Epithelial cell of proximal tubule (primary cell): ENCODE data around the gene CIAO2B. TPM values are rescaled to one million over a fixed set of nuclear protein-coding genes. Genes with fewer than 3 reads are reported as not detected.

ENCODE experiments used
- DNase-seq: peaks from one replicate; pipeline ENCODE4 v3.0.0-alpha.2; 2011; ENCODE audit warnings: low read depth
- H3K4me3 ChIP-seq: 2 replicates; pipeline ENCODE4 v1.5.1; 2011; ENCODE audit warnings: low read depth, mild to moderate bottlenecking, low read length
- CTCF ChIP-seq: conservative IDR thresholded peaks from 2 replicates; pipeline ENCODE4 v1.5.1; 2012; ENCODE audit warnings: low read depth, mild to moderate bottlenecking, low read length
- total RNA-seq: library from RNA; depleted of rRNA; stranded (reverse); fragments of >200 nt; gene quantifications from 2 replicates; pipeline ENCODE4 v1.2.3, GENCODE V29; 2015

Gene CIAO2B
- total RNA-seq, 1 donor from 2014 or later, result 123 TPM

- TF ChIP-seq CTCF, result no peak
- no peak for DNase-seq
- H3K4me3 ChIP-seq, result no peak overlapping the region
Measured at GRCh38 chr16:66888647-66889615, 45.3 kb downstream of the CIAO2B start.

GRCh38 chr16:66886914-66887313, 47.3 kb downstream of the CIAO2B start:
- no peak for DNase-seq
- TF ChIP-seq CTCF, result no peak
- H3K4me3 ChIP-seq, result no peak overlapping the region

- TF ChIP-seq CTCF, result no peak
- no peak overlapping the region for H3K4me3 ChIP-seq
Measured at GRCh38 chr16:66886321-66886720, 47.9 kb downstream of the CIAO2B start.

GRCh38 chr16:66885491-66885890, 48.7 kb downstream of the CIAO2B start:
- no peak for DNase-seq
- H3K4me3 ChIP-seq, result no peak overlapping the region
- no peak for TF ChIP-seq CTCF

More at GRCh38 chr16:66886321-66886720, 47.9 kb downstream of the CIAO2B start:
- no peak for DNase-seq

- DNase-seq, result no peak
- TF ChIP-seq CTCF, result no peak
- no peak overlapping the region for H3K4me3 ChIP-seq
Measured at GRCh38 chr16:66882702-66883101, 51.5 kb downstream of the CIAO2B start.

Other genes starting within 250 kb of the CIAO2B start
- 16.8 and 35.1 TPM in 2 replicates for gene CMTM4, start 237.7 kb downstream of the CIAO2B start, total RNA-seq
- 55.3 and 63.1 TPM in 2 replicates for gene DYNC1LI2, start 182.8 kb downstream of the CIAO2B start, total RNA-seq
- not detected in 2 replicates for gene TERB1, start 132.8 kb downstream of the CIAO2B start, total RNA-seq
- 92.3 and 115 TPM in 2 replicates for gene NAE1, start 103.4 kb downstream of the CIAO2B start, total RNA-seq
- 0.12 TPM in 1 of 2 replicates, not detected in the other for gene CA7, start 90.0 kb downstream of the CIAO2B start, total RNA-seq
- 2.4 and 5.2 TPM in 2 replicates for gene PDP2, start 53.9 kb downstream of the CIAO2B start, total RNA-seq
- gene CDH16, start 15.5 kb downstream of the CIAO2B start, total RNA-seq, result 0.14 and 0.81 TPM in 2 replicates
- gene RRAD, start 8.9 kb downstream of the CIAO2B start, total RNA-seq, result 6.5 and 40.2 TPM in 2 replicates
- gene CES2, start 1.1 kb upstream of the CIAO2B start, total RNA-seq, result 10.9 and 20.9 TPM in 2 replicates
- 0.75 TPM in 1 of 2 replicates, not detected in the other for gene CES3, start 26.9 kb upstream of the CIAO2B start, total RNA-seq
- gene CES4A, start 54.2 kb upstream of the CIAO2B start, total RNA-seq, result 0.52 and 2.0 TPM in 2 replicates
- gene CBFB, start 94.7 kb upstream of the CIAO2B start, total RNA-seq, result 74.9 and 178 TPM in 2 replicates
- gene PHAF1, start 175.5 kb upstream of the CIAO2B start, total RNA-seq, result 14.7 and 16.4 TPM in 2 replicates
- 1.0 and 2.0 TPM in 2 replicates for gene B3GNT9, start 216.6 kb upstream of the CIAO2B start, total RNA-seq
- gene TRADD, start 225.5 kb upstream of the CIAO2B start, total RNA-seq, result 17.6 and 30.6 TPM in 2 replicates
- 4.9 and 12.3 TPM in 2 replicates for gene FBXL8, start 225.6 kb upstream of the CIAO2B start, total RNA-seq
- 0.14 and 0.63 TPM in 2 replicates for gene HSF4, start 230.3 kb upstream of the CIAO2B start, total RNA-seq
- 12.5 and 39.4 TPM in 2 replicates for gene NOL3, start 236.1 kb upstream of the CIAO2B start, total RNA-seq
- gene MATCAP1, start 249.6 kb upstream of the CIAO2B start, total RNA-seq, result 5.1 and 11.4 TPM in 2 replicates